Stimulated activated effector memory CD8-positive, alpha-beta T cell treated with anti-CD3 and anti-CD28 coated beads, Interleukin-12 subunit alpha, Interleukin-12 subunit beta, amount 100 ng/mL, for 72 hours (primary cell): Measurements from ENCODE around the gene PEX5L.
A peak's percentile ranks its signal among the peaks of the same experiment; 100 is the strongest.

ENCODE experiments used
- ATAC-seq: fragments of 150-1000 bp; cut with Tn5 transposase; 2 replicates; pipeline ENCODE4 v1.10.0; 2021
- DNase-seq, 2 donors: peaks; one replicate each; pipeline ENCODE4 v3.0.0; 2021 to 2022; ENCODE audit warnings: low spot score in 2 of 2
- H3K27ac Mint-ChIP-seq: one replicate; pipeline ENCODE4 v1.8.0; 2022; ENCODE audit warnings: mild to moderate bottlenecking, mixed read lengths
- H3K36me3 Mint-ChIP-seq: one replicate; pipeline ENCODE4 v1.8.0; 2022; ENCODE audit warnings: mild to moderate bottlenecking, mixed read lengths
- H3K4me1 Mint-ChIP-seq: one replicate; pipeline ENCODE4 v1.8.0; 2022; ENCODE audit warnings: mixed read lengths
- H3K4me3 Mint-ChIP-seq: one replicate; pipeline ENCODE4 v1.8.0; 2022; ENCODE audit warnings: mild to moderate bottlenecking, mixed read lengths
- H3K9me3 Mint-ChIP-seq: one replicate; pipeline ENCODE4 v1.8.0; 2022; ENCODE audit warnings: mixed read lengths

PEX5L gene

DNA sequence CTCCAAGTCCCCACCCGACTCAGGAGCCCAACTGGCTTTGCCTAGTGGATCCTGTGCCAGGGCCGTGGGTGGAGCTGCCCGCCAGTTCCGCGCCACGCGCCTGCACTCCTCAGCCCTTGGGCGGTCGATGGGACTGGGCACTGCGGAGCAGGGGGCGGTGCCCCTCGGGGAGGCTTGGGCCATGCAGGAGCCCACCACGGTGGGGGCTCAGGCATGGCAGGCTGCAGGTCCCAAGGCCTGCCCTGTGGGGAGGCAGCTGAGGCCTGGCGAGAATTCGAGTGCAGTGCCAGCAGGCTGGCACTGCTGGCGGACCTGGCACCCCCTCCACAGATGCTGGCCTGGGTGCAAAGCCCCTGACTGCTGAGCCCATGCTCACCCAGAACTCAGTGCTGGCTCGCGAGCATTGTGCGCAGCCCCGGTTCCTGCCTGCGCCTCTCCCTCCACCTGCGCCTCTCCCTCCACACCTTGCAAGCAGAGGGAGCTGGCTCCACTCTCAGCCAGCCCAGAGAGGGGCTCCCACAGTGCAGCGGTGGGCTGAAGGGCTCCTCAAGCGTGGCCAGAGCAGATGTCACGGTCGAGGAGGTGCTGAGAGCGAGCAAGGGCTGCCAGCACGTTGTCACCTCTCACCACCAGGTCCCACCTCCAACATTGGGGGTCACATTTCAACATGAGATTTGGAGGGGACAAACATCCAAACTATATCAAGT, 261.2 kb downstream of the PEX5L start:
- H3K4me1 Mint-ChIP-seq: no peaks in the 10 kb centered on the region
- H3K27ac Mint-ChIP-seq: no peak overlapping the region
- DNase-seq: no peak
- no peak for ATAC-seq
- no peak overlapping the region for H3K4me3 Mint-ChIP-seq
- H3K36me3 Mint-ChIP-seq: peaks cover 7% of the 10 kb centered on the region
- H3K9me3 Mint-ChIP-seq: peaks cover 3% of the 10 kb centered on the region

DNA sequence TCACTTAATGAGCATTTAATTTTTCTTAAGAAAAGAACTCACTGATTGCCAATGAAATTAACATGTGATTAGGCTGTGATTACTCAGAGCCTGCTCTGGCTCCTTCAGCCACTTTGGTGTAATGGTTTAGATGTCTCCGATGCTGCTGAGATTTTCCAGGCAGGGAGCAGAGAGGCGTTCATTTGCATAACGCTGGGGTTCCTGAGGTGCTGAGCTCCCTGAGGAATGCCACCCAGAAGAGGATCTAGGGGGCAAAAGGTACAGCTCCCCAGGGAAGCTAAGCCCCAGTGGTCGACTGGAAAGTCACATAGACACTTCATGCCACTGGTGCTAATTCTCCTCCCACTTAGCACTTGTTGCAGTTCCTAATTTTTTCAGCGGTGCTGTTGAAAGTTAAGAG, 264.4 kb downstream of the PEX5L start:
- Mint-ChIP-seq H3K4me1 (no peaks in the 10 kb centered on the region), H3K27ac (no peak overlapping the region), H3K36me3 (peaks cover 7% of the 10 kb centered on the region), H3K9me3 (peaks cover 3% of the 10 kb centered on the region), H3K4me3 (no peak overlapping the region)
- DNase-seq (no peak), ATAC-seq (no peak)

DNA sequence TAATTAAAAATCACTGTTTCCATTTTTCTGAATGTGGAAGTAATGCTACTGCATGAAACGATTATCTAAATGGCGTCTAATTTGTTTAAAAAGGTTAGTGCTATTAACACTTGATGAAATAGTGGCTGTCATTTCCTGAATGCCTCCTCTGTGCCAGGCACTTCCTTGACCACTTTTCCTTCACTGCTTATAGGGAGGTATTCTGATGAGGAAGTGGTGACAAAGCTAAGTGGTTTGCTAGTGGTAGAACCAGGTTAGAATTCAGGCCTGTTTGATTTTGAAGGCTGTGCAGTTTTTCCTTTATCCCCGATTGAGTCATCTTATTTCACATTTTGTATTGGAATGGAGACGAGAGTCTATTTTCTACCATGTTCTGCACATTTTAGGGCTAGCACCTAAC, 264.9 kb downstream of the PEX5L start:
- Mint-ChIP-seq H3K9me3 (peaks cover 3% of the 10 kb centered on the region), H3K27ac (no peak overlapping the region), H3K36me3 (peaks cover 5% of the 10 kb centered on the region), H3K4me1 (no peaks in the 10 kb centered on the region), H3K4me3 (no peak overlapping the region)
- ATAC-seq (no peak), DNase-seq (no peak)

DNA sequence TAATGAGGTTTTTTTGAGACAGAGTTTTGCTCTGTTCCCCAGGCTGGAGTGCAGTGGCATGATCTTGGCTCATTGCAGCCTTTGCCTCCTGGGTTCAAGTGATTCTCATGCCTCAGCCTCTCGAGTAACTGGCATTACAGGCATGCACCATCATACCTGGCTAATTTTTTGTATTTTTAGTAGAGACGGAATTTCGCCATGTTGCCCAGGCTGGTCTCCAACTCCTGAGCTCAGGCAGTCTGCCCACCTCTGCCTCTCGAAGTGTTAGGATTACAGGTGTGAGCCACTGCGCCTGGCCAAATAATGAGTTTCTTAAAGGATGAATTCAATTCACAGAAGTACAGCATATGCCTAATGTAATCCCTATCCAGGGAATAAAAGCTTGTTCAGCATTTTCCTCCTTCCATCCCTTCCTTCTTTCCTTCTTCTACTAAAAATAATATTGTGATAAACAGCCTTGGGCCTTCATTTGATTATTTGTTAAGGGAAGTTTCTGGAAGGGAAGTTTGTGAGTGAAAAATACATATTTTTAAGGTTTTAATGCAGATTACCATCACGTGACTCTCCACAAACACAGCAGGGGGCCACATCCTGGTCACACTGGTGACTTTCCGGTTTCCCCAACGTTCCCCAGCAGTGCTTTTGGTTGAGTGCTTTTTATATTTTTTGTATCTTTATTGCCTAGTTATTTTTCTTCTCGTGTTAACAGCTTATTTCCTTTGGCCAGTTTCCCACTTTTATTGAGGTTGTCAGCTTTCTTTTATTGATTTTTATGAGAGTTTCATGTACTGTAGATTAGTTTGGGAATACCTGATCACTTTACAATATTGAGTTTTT, 267.1 kb downstream of the PEX5L start:
- Mint-ChIP-seq H3K27ac (no peak overlapping the region), H3K4me3 (no peak overlapping the region), H3K9me3 (peaks cover 3% of the 10 kb centered on the region), H3K36me3 (peaks cover 14% of the 10 kb centered on the region), H3K4me1 (no peaks in the 10 kb centered on the region)
- no peak for ATAC-seq
- DNase-seq: no peak

DNA sequence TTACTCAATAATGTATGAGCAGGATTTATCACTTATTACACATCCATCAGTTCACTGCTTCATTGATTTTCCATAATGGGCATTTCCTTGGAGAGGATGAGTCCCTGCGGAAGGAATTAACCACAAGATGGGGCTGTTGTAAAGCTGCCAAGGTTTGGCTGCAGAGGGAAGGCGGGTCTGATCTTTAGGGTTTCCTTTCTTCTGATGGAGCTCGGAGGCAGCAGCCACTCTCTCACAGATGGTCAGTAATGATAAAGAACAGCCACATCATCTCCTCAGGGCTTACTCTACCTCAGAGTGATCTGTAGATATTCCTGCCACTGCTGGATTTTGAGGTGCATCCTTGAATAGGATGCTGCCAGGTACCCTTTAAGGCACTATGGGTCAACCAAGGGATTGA, 268.7 kb downstream of the PEX5L start:
- H3K36me3 Mint-ChIP-seq: peaks cover 14% of the 10 kb centered on the region
- DNase-seq (no peak), ATAC-seq (no peak)
- no peak overlapping the region for H3K4me3 Mint-ChIP-seq
- H3K9me3 Mint-ChIP-seq: no peaks in the 10 kb centered on the region
- H3K4me1 Mint-ChIP-seq: no peaks in the 10 kb centered on the region
- peak overlapping the region; percentile 43 for H3K27ac Mint-ChIP-seq

DNA sequence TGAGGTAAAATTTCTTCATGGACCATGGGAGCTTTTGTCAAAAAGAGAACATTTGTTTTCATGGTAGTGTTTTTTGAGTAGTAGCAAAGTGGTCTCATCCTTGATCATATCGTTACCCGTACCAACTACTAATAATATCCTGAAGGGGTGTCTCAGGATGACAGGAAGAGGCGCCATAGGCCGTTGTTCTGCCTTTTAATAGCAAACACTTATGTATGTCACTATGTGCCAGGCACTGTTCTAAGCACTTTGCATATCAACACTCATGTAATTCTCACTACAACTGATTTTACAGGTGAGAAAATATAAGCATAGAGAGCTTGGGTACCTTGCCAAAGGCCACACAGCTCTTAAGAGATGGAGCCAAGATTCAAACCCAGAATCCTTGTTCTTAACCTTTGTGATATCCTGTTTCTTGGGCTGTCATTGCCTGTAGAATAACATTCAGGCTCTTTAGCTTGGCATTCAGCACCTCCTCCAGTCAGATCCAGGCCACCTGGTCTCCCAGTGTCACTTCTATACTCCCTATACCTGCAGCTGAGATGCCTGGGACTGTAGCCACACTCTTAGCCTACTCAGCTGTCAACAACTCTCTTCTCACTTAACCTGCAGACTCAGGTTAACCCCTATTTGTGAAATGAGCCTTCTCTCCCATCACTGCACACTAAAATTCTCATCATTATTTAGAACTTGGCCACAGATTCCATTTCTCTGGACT, 270.2 kb downstream of the PEX5L start:
- no peak for DNase-seq
- H3K4me1 Mint-ChIP-seq: no peaks in the 10 kb centered on the region
- H3K36me3 Mint-ChIP-seq: peaks cover 20% of the 10 kb centered on the region
- H3K9me3 Mint-ChIP-seq: no peaks in the 10 kb centered on the region
- no peak overlapping the region for H3K4me3 Mint-ChIP-seq
- no peak for ATAC-seq
- H3K27ac Mint-ChIP-seq: no peak overlapping the region

DNA sequence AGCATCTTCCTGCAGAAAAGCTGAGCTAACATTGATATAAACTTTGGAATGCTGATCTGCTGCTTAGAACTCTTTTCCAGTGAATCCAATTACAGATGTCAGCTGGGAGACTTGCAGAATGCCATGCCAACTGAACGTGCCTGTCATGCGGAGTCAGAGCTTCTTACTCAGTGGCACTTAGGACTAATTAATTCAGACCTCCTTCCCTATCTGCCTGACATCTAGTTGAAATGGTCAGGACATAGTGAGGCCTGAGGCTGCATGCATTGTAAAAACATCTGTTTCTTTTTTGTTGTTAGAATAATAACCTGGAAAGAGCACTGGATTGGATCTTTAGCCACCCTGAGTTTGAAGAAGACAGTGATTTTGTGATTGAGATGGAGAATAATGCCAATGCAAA, 271.3 kb downstream of the PEX5L start:
- peaks cover 20% of the 10 kb centered on the region for H3K36me3 Mint-ChIP-seq
- H3K27ac Mint-ChIP-seq: no peak overlapping the region
- no peaks in the 10 kb centered on the region for H3K9me3 Mint-ChIP-seq
- no peak for ATAC-seq
- no peak overlapping the region for H3K4me3 Mint-ChIP-seq
- DNase-seq: no peak
- no peaks in the 10 kb centered on the region for H3K4me1 Mint-ChIP-seq

DNA sequence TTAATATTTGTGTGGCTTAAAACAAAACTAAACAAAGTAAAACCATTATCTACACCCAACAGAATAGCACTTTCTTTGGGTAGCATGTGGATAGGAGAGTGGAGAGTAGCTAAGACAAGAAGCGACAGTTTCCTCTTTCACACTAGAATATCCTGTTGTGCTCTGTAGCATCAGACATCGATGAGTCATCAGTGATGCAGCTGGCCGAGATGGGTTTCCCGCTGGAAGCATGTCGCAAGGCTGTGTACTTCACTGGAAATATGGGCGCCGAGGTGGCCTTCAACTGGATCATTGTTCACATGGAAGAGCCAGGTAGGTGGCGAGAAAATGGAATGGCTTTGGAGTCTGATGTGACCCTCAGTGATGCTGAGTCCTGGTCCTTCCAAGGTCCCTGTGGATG, 275.8 kb downstream of the PEX5L start:
- no peaks in the 10 kb centered on the region for H3K4me1 Mint-ChIP-seq
- ATAC-seq (no peak), DNase-seq (no peak)
- no peak overlapping the region for H3K4me3 Mint-ChIP-seq
- H3K9me3 Mint-ChIP-seq: no peaks in the 10 kb centered on the region
- no peak overlapping the region for H3K27ac Mint-ChIP-seq
- H3K36me3 Mint-ChIP-seq: peaks cover 19% of the 10 kb centered on the region

DNA sequence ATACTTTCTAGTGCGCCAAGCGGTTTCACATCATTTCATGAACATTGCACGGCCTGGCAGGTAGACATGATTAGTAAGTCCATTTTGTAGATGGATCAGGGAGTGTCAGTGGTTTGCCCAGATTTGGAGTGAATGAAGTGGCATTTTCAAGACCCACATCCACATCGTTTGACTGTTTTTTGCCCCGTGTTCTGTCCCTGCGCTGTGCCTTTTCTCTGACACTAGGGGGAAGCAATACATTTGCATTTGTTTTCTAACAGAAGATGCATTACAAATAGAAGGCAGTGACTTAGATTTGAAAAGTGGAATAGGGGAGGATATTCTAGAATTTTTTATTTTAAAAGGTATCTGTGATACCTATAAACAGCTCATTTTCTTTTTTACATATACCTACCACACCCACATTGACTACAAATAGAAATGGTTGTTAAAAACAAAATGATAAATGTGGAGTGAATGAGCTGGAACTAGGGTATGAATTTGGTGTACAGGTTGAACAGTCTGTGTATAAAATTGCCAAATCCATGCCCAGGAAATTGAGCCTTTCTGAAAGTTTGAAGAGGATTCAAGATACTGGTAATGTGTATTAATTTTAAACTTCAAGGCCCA, 285.9 kb downstream of the PEX5L start:
- no peak overlapping the region for H3K4me3 Mint-ChIP-seq
- DNase-seq: no peak
- no peak for ATAC-seq
- no peak overlapping the region for H3K27ac Mint-ChIP-seq
- H3K4me1 Mint-ChIP-seq: no peaks in the 10 kb centered on the region
- H3K36me3 Mint-ChIP-seq: peaks cover 5% of the 10 kb centered on the region
- no peaks in the 10 kb centered on the region for H3K9me3 Mint-ChIP-seq

DNA sequence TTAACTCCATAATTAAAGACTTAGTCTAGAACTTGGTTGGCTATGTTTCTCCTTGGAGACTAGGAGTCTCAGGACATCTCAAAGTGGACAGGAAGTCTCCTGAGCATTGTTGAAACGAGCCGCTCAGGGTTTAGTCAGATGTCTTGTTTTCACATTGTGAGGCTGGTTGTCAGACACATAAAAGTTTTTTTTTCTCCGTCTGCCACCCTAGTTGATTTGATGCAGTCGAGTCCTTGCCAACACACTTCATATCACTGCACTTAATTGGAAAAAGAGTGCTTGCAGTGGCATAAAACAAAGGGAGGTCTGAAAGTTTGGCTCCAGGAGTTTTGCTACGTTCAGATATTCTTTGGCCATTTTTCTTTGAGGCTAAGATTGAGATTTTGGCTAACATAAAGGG, 291.0 kb downstream of the PEX5L start:
- Mint-ChIP-seq H3K36me3 (peaks cover 33% of the 10 kb centered on the region), H3K27ac (no peak overlapping the region), H3K4me3 (no peak overlapping the region), H3K9me3 (no peaks in the 10 kb centered on the region), H3K4me1 (no peaks in the 10 kb centered on the region)
- DNase-seq (no peak), ATAC-seq (no peak)

DNA sequence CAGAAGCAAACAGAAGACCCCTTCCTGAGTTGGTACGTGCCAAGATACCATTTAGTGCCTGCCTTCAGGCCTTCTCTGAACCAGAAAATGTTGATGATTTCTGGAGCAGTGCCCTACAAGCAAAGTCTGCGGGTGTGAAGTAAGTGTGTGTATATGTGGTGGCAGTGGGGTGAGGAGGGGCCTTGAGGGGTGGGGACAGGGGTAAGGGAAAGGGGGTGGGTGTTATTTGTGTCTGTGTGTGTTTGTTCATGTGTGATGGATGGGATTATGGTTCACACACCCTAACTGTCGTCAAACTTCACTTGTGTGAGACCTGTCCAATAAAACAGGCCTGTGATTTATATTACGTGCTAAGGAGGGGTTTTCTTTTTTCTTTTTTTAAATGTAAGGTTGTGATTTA, 291.7 kb downstream of the PEX5L start:
- peaks cover 33% of the 10 kb centered on the region for H3K36me3 Mint-ChIP-seq
- ATAC-seq: no peak
- H3K4me1 Mint-ChIP-seq: no peaks in the 10 kb centered on the region
- no peak overlapping the region for H3K4me3 Mint-ChIP-seq
- no peak overlapping the region for H3K27ac Mint-ChIP-seq
- no peak for DNase-seq
- H3K9me3 Mint-ChIP-seq: no peaks in the 10 kb centered on the region
